ENCODE results near the gene UGT2A3. TPM values are rescaled to one million over a fixed set of nuclear protein-coding genes. Genes with fewer than 3 reads are reported as not detected.

UGT2A3 gene
- total RNA-seq: not detected

DNA sequence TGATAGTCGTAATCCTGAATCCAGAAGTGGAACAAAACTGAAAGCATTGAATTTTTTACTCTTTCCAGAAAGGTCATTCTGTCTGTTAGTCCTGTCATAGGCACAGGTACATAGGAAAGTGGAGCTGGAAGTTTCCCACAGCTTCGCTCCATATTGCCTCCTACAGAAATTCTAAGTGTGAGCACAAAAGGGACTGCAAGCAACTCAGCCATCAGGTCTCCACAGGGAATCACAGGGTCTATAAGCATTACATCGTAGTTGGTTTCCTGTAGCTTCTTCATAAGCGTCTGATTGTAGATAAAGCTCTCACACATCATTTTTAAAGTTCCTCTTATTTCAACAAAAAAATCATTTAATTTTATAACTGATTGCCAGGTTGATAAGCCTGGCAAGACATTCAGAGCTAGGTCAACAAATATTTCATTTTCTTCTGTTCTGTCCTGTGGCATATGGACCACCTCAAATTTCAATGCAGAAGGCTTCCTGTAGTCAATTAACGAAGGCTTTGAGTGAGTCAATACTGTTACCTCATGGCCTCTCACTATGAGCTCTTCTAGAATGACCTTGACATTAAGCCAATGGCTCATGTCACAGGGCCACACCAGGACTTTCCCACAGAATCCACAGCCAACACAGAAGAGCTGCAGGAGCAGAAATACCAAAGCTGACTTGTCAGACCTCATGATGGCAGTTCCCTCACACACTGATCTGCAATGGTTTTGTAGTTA is at the start of gene UGT2A3:
UGT2A3 (minus strand) TSS at position 727 of the 728 bp plus-strand sequence; CDS start at position 683, 44 bp downstream.
- no peak for DNase-seq (ENCODE audit: extremely low spot score in 2 of 2)
- no peak for TF ChIP-seq POLR2AphosphoS5 (IDR thresholded peaks at IDR 0.05; ENCODE audit: insufficient read depth in 1 of 2, low read depth in 1 of 2)
- Histone ChIP-seq H3K27ac (no peak within 1 kb of the TSS), H3K4me3 (no peak within 1 kb of the TSS), H3K36me3 (no peaks in the 10 kb centered on the region), H3K9me3 (no peaks in the 10 kb centered on the region), H3K27me3 (no peaks in the 10 kb centered on the region), H3K4me1 (no peaks in the 10 kb centered on the region)
- intact Hi-C loops (cut with DNase I): no loop called here

DNA sequence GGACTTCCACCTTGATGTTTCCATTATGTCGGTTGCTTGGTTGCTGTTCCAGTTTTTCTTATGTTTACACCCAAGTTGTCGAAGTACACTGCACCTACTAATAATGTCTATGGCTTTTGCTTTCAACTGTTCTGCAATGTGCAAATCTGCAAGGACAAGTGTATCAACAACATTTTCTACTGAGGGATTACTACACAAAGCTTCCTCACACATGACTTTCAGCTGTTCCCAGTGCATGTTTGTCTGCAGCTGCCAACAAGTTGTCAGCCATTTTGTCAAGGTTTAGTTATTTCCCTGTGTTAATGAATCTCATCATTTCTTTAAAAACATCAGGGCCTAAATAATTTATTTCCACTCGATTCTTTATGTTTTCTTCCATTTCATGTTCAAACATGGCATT is 45.4 kb upstream of the UGT2A3 start:
- Histone ChIP-seq H3K4me3 (no peak overlapping the region), H3K27me3 (no peaks in the 10 kb centered on the region), H3K27ac (no peak overlapping the region), H3K4me1 (no peaks in the 10 kb centered on the region), H3K9me3 (no peaks in the 10 kb centered on the region), H3K36me3 (no peaks in the 10 kb centered on the region)
- intact Hi-C loops (cut with DNase I): no loop called here
- DNase-seq (ENCODE audit: extremely low spot score in 2 of 2): no peak
- no peak for TF ChIP-seq POLR2AphosphoS5 (IDR thresholded peaks at IDR 0.05; ENCODE audit: insufficient read depth in 1 of 2, low read depth in 1 of 2)
- TF ChIP-seq, protein P1, sequence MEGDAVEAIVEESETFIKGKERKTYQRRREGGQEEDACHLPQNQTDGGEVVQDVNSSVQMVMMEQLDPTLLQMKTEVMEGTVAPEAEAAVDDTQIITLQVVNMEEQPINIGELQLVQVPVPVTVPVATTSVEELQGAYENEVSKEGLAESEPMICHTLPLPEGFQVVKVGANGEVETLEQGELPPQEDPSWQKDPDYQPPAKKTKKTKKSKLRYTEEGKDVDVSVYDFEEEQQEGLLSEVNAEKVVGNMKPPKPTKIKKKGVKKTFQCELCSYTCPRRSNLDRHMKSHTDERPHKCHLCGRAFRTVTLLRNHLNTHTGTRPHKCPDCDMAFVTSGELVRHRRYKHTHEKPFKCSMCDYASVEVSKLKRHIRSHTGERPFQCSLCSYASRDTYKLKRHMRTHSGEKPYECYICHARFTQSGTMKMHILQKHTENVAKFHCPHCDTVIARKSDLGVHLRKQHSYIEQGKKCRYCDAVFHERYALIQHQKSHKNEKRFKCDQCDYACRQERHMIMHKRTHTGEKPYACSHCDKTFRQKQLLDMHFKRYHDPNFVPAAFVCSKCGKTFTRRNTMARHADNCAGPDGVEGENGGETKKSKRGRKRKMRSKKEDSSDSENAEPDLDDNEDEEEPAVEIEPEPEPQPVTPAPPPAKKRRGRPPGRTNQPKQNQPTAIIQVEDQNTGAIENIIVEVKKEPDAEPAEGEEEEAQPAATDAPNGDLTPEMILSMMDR (IDR thresholded peaks at IDR 0.05): no peak
- no peak for TF ChIP-seq POLR2A (IDR thresholded peaks at IDR 0.05)

DNA sequence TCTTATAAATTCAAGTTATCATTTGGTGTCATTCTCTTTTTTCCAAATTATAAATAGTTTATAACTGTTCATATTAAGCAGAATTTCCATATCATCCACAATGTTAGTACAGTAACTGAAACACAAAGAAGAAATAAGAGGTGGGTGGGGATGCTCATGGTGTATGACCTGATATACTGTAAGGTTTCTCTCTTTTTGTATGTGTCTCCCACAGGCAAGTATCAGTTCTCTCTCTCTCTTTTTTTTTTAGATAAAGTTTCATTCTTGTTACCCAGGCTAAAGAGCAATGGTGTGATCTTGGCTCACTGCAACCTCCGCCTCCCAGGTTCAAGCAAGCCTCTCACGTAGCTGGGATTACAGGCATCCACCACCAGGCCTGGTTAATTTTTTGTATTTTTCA is 43.7 kb upstream of the UGT2A3 start:
- Histone ChIP-seq H3K4me1 (no peaks in the 10 kb centered on the region), H3K27ac (no peak overlapping the region), H3K27me3 (no peaks in the 10 kb centered on the region), H3K36me3 (no peaks in the 10 kb centered on the region), H3K4me3 (no peak overlapping the region), H3K9me3 (no peaks in the 10 kb centered on the region)
- DNase-seq (ENCODE audit: extremely low spot score in 2 of 2): no peak
- no peak for TF ChIP-seq POLR2A (IDR thresholded peaks at IDR 0.05)
- TF ChIP-seq, protein P1 (IDR thresholded peaks at IDR 0.05): no peak
- no peak for TF ChIP-seq POLR2AphosphoS5 (IDR thresholded peaks at IDR 0.05; ENCODE audit: insufficient read depth in 1 of 2, low read depth in 1 of 2)
- intact Hi-C loops (cut with DNase I): no loop called here

DNA sequence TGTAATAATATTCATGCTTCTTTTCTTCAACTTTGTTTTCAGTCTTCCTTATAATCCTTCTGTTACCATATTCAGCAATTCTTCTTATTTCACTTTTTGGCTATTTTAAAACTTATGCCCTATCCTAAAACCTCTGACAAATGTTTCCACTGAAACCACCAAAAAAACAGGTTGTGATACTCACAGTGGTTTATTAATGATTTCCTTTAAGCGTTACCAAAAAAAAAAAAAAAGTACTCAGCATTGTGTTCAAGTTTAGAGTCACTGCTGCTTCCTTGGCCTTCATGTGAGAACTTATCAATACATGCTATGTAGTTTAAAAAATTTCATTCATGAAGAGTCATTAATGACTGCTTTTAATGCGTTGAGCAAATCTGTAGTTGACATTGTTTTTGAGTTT is 35.4 kb upstream of the UGT2A3 start:
- no peak for DNase-seq (ENCODE audit: extremely low spot score in 2 of 2)
- intact Hi-C loops (cut with DNase I): no loop called here
- TF ChIP-seq, protein P1 (IDR thresholded peaks at IDR 0.05): no peak
- no peak for TF ChIP-seq POLR2A (IDR thresholded peaks at IDR 0.05)
- no peak for TF ChIP-seq POLR2AphosphoS5 (IDR thresholded peaks at IDR 0.05; ENCODE audit: insufficient read depth in 1 of 2, low read depth in 1 of 2)

DNA sequence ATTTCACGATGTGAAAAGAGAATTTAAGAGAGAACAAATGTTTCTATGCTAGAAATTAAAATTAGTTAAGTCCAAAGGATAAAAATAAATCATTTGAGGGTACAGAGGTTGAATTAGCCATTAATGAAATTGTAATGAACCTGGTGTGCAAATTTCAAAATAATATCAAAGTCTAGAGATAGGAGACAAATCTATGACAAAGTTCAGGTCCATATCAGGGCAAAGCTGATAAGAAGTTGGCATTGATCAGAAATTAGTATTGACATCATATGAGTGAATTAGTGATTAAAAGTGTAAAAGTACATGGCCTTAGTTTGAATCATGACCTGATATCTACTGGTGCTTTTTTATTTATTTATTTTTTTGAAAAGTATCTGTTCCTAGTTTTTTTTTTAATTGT is 33.8 kb upstream of the UGT2A3 start:
- no peaks in the 10 kb centered on the region for H3K36me3 ChIP-seq
- DNase-seq (ENCODE audit: extremely low spot score in 2 of 2): no peak
- H3K4me1 ChIP-seq: no peaks in the 10 kb centered on the region
- no peak overlapping the region for H3K27ac ChIP-seq
- no peaks in the 10 kb centered on the region for H3K27me3 ChIP-seq
- H3K4me3 ChIP-seq: no peak overlapping the region
- intact Hi-C loops (cut with DNase I): no loop called here
- no peak for TF ChIP-seq POLR2AphosphoS5 (IDR thresholded peaks at IDR 0.05; ENCODE audit: insufficient read depth in 1 of 2, low read depth in 1 of 2)
- TF ChIP-seq, protein P1 (IDR thresholded peaks at IDR 0.05): no peak
- no peak for TF ChIP-seq POLR2A (IDR thresholded peaks at IDR 0.05)
- no peaks in the 10 kb centered on the region for H3K9me3 ChIP-seq

More for the DNA sequence above, 35.4 kb upstream of the UGT2A3 start:
- Histone ChIP-seq H3K4me1 (no peaks in the 10 kb centered on the region), H3K4me3 (no peak overlapping the region), H3K27me3 (no peaks in the 10 kb centered on the region), H3K27ac (no peak overlapping the region), H3K9me3 (no peaks in the 10 kb centered on the region), H3K36me3 (no peaks in the 10 kb centered on the region)

Measured in vagina (tissue), 2 donors.